ENCODE measurements around the gene OTUB1. TPM values are rescaled to one million over a fixed set of nuclear protein-coding genes. Genes with fewer than 3 reads are reported as not detected.

OTUB1 gene
- total RNA-seq, 1 donor from 2014 or later = 126 TPM

- Mint-ChIP-seq H3K27me3 (ENCODE audit: unreplicated experiment) (peaks cover 13% of the 10 kb centered on the region), H3K4me3 (ENCODE audit: unreplicated experiment) (no peak overlapping the region)
Measured at GRCh38 chr11:64008914-64009633, 22.8 kb downstream of the OTUB1 start.

GRCh38 chr11:64009710-64010109 is 23.5 kb downstream of the OTUB1 start:
- Mint-ChIP-seq H3K27me3 (ENCODE audit: unreplicated experiment) (peaks cover 13% of the 10 kb centered on the region), H3K36me3 (ENCODE audit: unreplicated experiment) (no peaks in the 10 kb centered on the region), H3K9me3 (ENCODE audit: unreplicated experiment) (peaks cover 2% of the 10 kb centered on the region), H3K4me3 (ENCODE audit: unreplicated experiment) (no peak overlapping the region), H3K27ac (ENCODE audit: unreplicated experiment) (no peak overlapping the region), H3K4me1 (ENCODE audit: low read depth, unreplicated experiment) (peaks cover 8% of the 10 kb centered on the region)
- no peak for DNase-seq
- TF ChIP-seq CTCF (IDR thresholded peaks at IDR 0.05; ENCODE audit: partially characterized antibody, unreplicated experiment) = no peak

More at GRCh38 chr11:64008914-64009633, 22.8 kb downstream of the OTUB1 start:
- H3K9me3 Mint-ChIP-seq (ENCODE audit: unreplicated experiment) = peaks cover 2% of the 10 kb centered on the region
- no peak overlapping the region for H3K27ac Mint-ChIP-seq (ENCODE audit: unreplicated experiment)
- no peak for TF ChIP-seq CTCF (IDR thresholded peaks at IDR 0.05; ENCODE audit: partially characterized antibody, unreplicated experiment)
- H3K4me1 Mint-ChIP-seq (ENCODE audit: low read depth, unreplicated experiment) = peaks cover 6% of the 10 kb centered on the region
- DNase-seq = no peak
- no peaks in the 10 kb centered on the region for H3K36me3 Mint-ChIP-seq (ENCODE audit: unreplicated experiment)

GRCh38 chr11:64010783-64011182 is 24.5 kb downstream of the OTUB1 start:
- Mint-ChIP-seq H3K4me3 (ENCODE audit: unreplicated experiment) (no peak overlapping the region), H3K27ac (ENCODE audit: unreplicated experiment) (no peak overlapping the region), H3K27me3 (ENCODE audit: unreplicated experiment) (peaks cover 13% of the 10 kb centered on the region), H3K36me3 (ENCODE audit: unreplicated experiment) (no peaks in the 10 kb centered on the region), H3K4me1 (ENCODE audit: low read depth, unreplicated experiment) (peaks cover 10% of the 10 kb centered on the region), H3K9me3 (ENCODE audit: unreplicated experiment) (peaks cover 2% of the 10 kb centered on the region)
- no peak for DNase-seq
- TF ChIP-seq CTCF (IDR thresholded peaks at IDR 0.05; ENCODE audit: partially characterized antibody, unreplicated experiment) = no peak

- peaks cover 9% of the 10 kb centered on the region for H3K27me3 Mint-ChIP-seq (ENCODE audit: unreplicated experiment)
- DNase-seq = no peak
- no peak overlapping the region for H3K27ac Mint-ChIP-seq (ENCODE audit: unreplicated experiment)
- no peak for TF ChIP-seq CTCF (IDR thresholded peaks at IDR 0.05; ENCODE audit: partially characterized antibody, unreplicated experiment)
- H3K4me3 Mint-ChIP-seq (ENCODE audit: unreplicated experiment) = no peak overlapping the region
- peaks cover 10% of the 10 kb centered on the region for H3K4me1 Mint-ChIP-seq (ENCODE audit: low read depth, unreplicated experiment)
- peaks cover 2% of the 10 kb centered on the region for H3K9me3 Mint-ChIP-seq (ENCODE audit: unreplicated experiment)
- H3K36me3 Mint-ChIP-seq (ENCODE audit: unreplicated experiment) = no peaks in the 10 kb centered on the region
Measured at GRCh38 chr11:64011371-64011770, 25.1 kb downstream of the OTUB1 start.

- Mint-ChIP-seq H3K4me3 (ENCODE audit: unreplicated experiment) (no peak overlapping the region), H3K27ac (ENCODE audit: unreplicated experiment) (no peak overlapping the region), H3K4me1 (ENCODE audit: low read depth, unreplicated experiment) (peaks cover 4% of the 10 kb centered on the region), H3K9me3 (ENCODE audit: unreplicated experiment) (no peaks in the 10 kb centered on the region), H3K36me3 (ENCODE audit: unreplicated experiment) (no peaks in the 10 kb centered on the region), H3K27me3 (ENCODE audit: unreplicated experiment) (peaks cover 6% of the 10 kb centered on the region)
- DNase-seq = no peak
- TF ChIP-seq CTCF (IDR thresholded peaks at IDR 0.05; ENCODE audit: partially characterized antibody, unreplicated experiment) = no peak
Measured at GRCh38 chr11:64013141-64013896, 27.1 kb downstream of the OTUB1 start.
